Measurements from ENCODE around the gene CLSTN3. TPM values are rescaled to one million over a fixed set of nuclear protein-coding genes. Genes with fewer than 3 reads are reported as not detected.
"Not testable (repeated sequence)": the region's sequence is repeated elsewhere in the genome, so short reads cannot be mapped to it uniquely, and the experiment has no call there.

The CLSTN3 gene
- total RNA-seq, 1 donor from 2014 or later: 36.8 TPM

- TF ChIP-seq CTCF (IDR thresholded peaks at IDR 0.05): no peak
- Histone ChIP-seq H3K27ac (no peak overlapping the region), H3K27me3 (ENCODE audit: low read depth) (no peaks in the 10 kb centered on the region), H3K36me3 (peaks cover 69% of the 10 kb centered on the region), H3K4me3 (no peak overlapping the region), H3K9me3 (no peaks in the 10 kb centered on the region), H3K4me1 (peaks cover 3% of the 10 kb centered on the region)
- no peak for DNase-seq
- intact Hi-C loops (cut with DNase I): no loop called here
- ATAC-seq: no peak
Observed at GRCh38 chr12:7101047-7101693, 29.0 kb upstream of the CLSTN3 start.

GRCh38 chr12:7101694-7102131 is 28.5 kb upstream of the CLSTN3 start:
- TF ChIP-seq CTCF (IDR thresholded peaks at IDR 0.05): no peak
- no peak for DNase-seq
- no peaks in the 10 kb centered on the region for H3K9me3 ChIP-seq
- H3K27me3 ChIP-seq (ENCODE audit: low read depth): no peaks in the 10 kb centered on the region
- H3K4me3 ChIP-seq: no peak overlapping the region
- H3K4me1 ChIP-seq: peaks cover 8% of the 10 kb centered on the region
- no peak overlapping the region for H3K27ac ChIP-seq
- peak in 1 of 2 donors; percentile 13 for ATAC-seq
- intact Hi-C loops (cut with DNase I): no loop called here
- peaks cover 67% of the 10 kb centered on the region for H3K36me3 ChIP-seq

GRCh38 chr12:7102582-7102981 is 27.6 kb upstream of the CLSTN3 start:
- H3K27me3 ChIP-seq (ENCODE audit: low read depth): no peaks in the 10 kb centered on the region
- no peak for TF ChIP-seq CTCF (IDR thresholded peaks at IDR 0.05)
- peaks cover 61% of the 10 kb centered on the region for H3K36me3 ChIP-seq
- H3K4me1 ChIP-seq: peaks cover 17% of the 10 kb centered on the region
- no peak overlapping the region for H3K4me3 ChIP-seq
- no peak overlapping the region for H3K27ac ChIP-seq
- DNase-seq: no peak
- intact Hi-C loops (cut with DNase I): no loop called here
- no peaks in the 10 kb centered on the region for H3K9me3 ChIP-seq
- ATAC-seq: no peak

- Histone ChIP-seq H3K36me3 (peaks cover 48% of the 10 kb centered on the region), H3K4me1 (peaks cover 23% of the 10 kb centered on the region), H3K27ac (no peak overlapping the region), H3K9me3 (no peaks in the 10 kb centered on the region), H3K27me3 (ENCODE audit: low read depth) (no peaks in the 10 kb centered on the region), H3K4me3 (no peak overlapping the region)
- TF ChIP-seq CTCF (IDR thresholded peaks at IDR 0.05): no peak
- ATAC-seq (no peak), DNase-seq (no peak)
- intact Hi-C loops (cut with DNase I): no loop called here
Observed at GRCh38 chr12:7103837-7104584, 26.2 kb upstream of the CLSTN3 start.

GRCh38 chr12:7106082-7106481 is 24.1 kb upstream of the CLSTN3 start:
- intact Hi-C loops (cut with DNase I): no loop called here
- Histone ChIP-seq H3K27me3 (ENCODE audit: low read depth) (no peaks in the 10 kb centered on the region), H3K36me3 (peaks cover 31% of the 10 kb centered on the region), H3K4me3 (no peak overlapping the region), H3K27ac (no peak overlapping the region), H3K9me3 (no peaks in the 10 kb centered on the region), H3K4me1 (peaks cover 32% of the 10 kb centered on the region)
- TF ChIP-seq CTCF (IDR thresholded peaks at IDR 0.05): no peak
- DNase-seq (no peak), ATAC-seq (no peak)

GRCh38 chr12:7107181-7107580 is 23.0 kb upstream of the CLSTN3 start:
- H3K27me3 ChIP-seq (ENCODE audit: low read depth); DNase-seq; intact Hi-C loops (cut with DNase I); H3K9me3 ChIP-seq; ATAC-seq: not testable (repeated sequence)
- Histone ChIP-seq H3K4me3 (peak overlapping the region; percentile 73), H3K27ac (peak overlapping the region; percentile 96), H3K36me3 (peaks cover 22% of the 10 kb centered on the region), H3K4me1 (peaks cover 32% of the 10 kb centered on the region)
